ENCODE data around the gene PACSIN2.

The PACSIN2 gene

GRCh38 chr22:42837556-42837955 lies 177.4 kb downstream of the PACSIN2 start:
- TF ChIP-seq CTCF (IDR thresholded peaks at IDR 0.05; ENCODE audit: insufficient read depth, low read length) (no peak), SPI1 (IDR thresholded peaks at IDR 0.05; ENCODE audit: borderline replicate concordance, low read depth) (no peak), REST (IDR thresholded peaks at IDR 0.05; ENCODE audit: insufficient replicate concordance, low read depth) (no peak), POLR2AphosphoS5 (IDR thresholded peaks at IDR 0.05; ENCODE audit: low read depth) (no peak), GABPA (IDR thresholded peaks at IDR 0.05; ENCODE audit: low read depth) (no peak)
- Histone ChIP-seq H3K27ac (replicated peaks) (no peak overlapping the region), H3K27me3 (ENCODE audit: insufficient read depth, poor library complexity, severe bottlenecking) (no peaks in the 10 kb centered on the region), H3K4me3 (replicated peaks; ENCODE audit: insufficient read depth, low read length) (no peak overlapping the region)
- no peak for DNase-seq (ENCODE audit: low read depth in 1 of 2, low spot score in 1 of 2)

- no peak for TF ChIP-seq POLR2AphosphoS5 (IDR thresholded peaks at IDR 0.05; ENCODE audit: low read depth)
- TF ChIP-seq REST (IDR thresholded peaks at IDR 0.05; ENCODE audit: insufficient replicate concordance, low read depth) = no peak
- no peak for TF ChIP-seq GABPA (IDR thresholded peaks at IDR 0.05; ENCODE audit: low read depth)
- TF ChIP-seq CTCF (IDR thresholded peaks at IDR 0.05; ENCODE audit: insufficient read depth, low read length) = no peak
- no peak for TF ChIP-seq SPI1 (IDR thresholded peaks at IDR 0.05; ENCODE audit: borderline replicate concordance, low read depth)
- DNase-seq (ENCODE audit: low read depth in 1 of 2, low spot score in 1 of 2) = no peak
- no peak overlapping the region for H3K4me3 ChIP-seq (replicated peaks; ENCODE audit: insufficient read depth, low read length)
- no peaks in the 10 kb centered on the region for H3K27me3 ChIP-seq (ENCODE audit: insufficient read depth, poor library complexity, severe bottlenecking)
- H3K27ac ChIP-seq (replicated peaks) = no peak overlapping the region
These were observed 178.9 kb downstream of the PACSIN2 start for GRCh38 chr22:42836026-42836425.

GRCh38 chr22:42834177-42834949 lies 180.6 kb downstream of the PACSIN2 start:
- Histone ChIP-seq H3K4me3 (replicated peaks; ENCODE audit: insufficient read depth, low read length) (no peak overlapping the region), H3K27me3 (ENCODE audit: insufficient read depth, poor library complexity, severe bottlenecking) (no peaks in the 10 kb centered on the region), H3K27ac (replicated peaks) (no peak overlapping the region)
- no peak for TF ChIP-seq REST (IDR thresholded peaks at IDR 0.05; ENCODE audit: insufficient replicate concordance, low read depth)
- no peak for TF ChIP-seq CTCF (IDR thresholded peaks at IDR 0.05; ENCODE audit: insufficient read depth, low read length)
- DNase-seq (ENCODE audit: low read depth in 1 of 2, low spot score in 1 of 2) = no peak
